NOMO-1 (cell line): Measurements from ENCODE around the gene ZBTB18.

Source experiments
- DNase-seq, 2 experiments: peaks; one replicate each; lab custom pipeline; 2025; ENCODE audit not compliant: unreplicated experiment in 2 of 2; lab: John Stamatoyannopoulos, UW

ZBTB18 gene

DNA sequence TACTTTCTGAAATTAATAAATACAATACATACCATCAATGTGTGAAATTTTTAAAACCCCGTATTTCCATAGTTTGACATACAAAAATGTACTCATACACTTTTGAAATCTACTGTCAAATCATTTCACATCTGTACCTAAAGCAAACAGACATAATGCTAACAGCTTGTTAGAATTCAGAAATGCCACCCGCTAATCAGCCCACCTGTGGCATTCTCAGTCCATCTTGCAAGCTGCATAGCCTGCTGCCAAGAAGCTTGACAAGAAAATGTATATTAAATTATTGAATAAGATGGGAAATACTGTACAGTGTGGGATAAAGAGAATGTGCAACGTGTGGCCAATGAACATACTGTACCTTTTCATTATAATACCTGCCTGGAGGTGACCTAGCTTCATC lies 55.1 kb downstream of the ZBTB18 start:
- DNase-seq = no peak
